ENCODE data around the gene GJA4.

Gene GJA4

DNA sequence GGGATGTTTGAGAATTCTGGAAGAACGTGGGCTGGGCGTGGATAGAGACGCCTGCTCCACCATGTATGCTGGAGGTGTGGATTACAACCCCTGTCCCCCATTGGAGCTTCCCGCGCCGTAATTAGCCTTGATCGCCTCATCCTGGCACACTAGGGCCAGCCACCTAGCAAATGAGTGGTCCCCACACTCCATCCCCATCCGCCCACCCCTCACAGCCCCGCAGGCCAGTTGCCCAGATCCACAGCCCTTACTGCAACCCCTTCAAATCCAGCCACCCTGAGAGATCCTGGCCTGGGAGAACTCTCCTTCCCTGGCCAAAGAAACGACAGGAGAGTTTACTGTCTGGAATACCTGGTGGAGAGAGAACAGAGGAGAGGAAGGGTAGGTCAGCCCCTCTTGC is 375 bp upstream of the GJA4 start:
- H3K4me3 ChIP-seq (ENCODE audit: low read depth, low read length): no peak overlapping the region
- DNase-seq (ENCODE audit: low read depth): no peak
- TF ChIP-seq, protein P1, sequence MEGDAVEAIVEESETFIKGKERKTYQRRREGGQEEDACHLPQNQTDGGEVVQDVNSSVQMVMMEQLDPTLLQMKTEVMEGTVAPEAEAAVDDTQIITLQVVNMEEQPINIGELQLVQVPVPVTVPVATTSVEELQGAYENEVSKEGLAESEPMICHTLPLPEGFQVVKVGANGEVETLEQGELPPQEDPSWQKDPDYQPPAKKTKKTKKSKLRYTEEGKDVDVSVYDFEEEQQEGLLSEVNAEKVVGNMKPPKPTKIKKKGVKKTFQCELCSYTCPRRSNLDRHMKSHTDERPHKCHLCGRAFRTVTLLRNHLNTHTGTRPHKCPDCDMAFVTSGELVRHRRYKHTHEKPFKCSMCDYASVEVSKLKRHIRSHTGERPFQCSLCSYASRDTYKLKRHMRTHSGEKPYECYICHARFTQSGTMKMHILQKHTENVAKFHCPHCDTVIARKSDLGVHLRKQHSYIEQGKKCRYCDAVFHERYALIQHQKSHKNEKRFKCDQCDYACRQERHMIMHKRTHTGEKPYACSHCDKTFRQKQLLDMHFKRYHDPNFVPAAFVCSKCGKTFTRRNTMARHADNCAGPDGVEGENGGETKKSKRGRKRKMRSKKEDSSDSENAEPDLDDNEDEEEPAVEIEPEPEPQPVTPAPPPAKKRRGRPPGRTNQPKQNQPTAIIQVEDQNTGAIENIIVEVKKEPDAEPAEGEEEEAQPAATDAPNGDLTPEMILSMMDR (conservative IDR thresholded peaks at IDR 0.05; ENCODE audit: low read depth, low read length): no peak

DNA sequence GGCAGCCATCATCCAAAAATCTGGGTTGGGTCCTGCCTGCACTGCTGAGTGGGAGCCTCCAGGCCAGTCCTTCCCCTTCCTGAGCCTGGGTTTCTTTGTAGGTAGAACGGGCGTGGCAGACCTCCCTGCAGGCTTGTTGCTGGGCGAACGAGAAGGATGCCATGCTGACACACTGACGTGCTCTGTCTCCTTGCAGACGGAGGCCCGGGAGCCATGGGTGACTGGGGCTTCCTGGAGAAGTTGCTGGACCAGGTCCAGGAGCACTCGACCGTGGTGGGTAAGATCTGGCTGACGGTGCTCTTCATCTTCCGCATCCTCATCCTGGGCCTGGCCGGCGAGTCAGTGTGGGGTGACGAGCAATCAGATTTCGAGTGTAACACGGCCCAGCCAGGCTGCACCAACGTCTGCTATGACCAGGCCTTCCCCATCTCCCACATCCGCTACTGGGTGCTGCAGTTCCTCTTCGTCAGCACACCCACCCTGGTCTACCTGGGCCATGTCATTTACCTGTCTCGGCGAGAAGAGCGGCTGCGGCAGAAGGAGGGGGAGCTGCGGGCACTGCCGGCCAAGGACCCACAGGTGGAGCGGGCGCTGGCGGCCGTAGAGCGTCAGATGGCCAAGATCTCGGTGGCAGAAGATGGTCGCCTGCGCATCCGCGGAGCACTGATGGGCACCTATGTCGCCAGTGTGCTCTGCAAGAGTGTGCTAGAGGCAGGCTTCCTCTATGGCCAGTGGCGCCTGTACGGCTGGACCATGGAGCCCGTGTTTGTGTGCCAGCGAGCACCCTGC is 1.4 kb downstream of the GJA4 start:
- no peak for DNase-seq (ENCODE audit: low read depth)
- TF ChIP-seq, protein P1 (conservative IDR thresholded peaks at IDR 0.05; ENCODE audit: low read depth, low read length): no peak
- no peak overlapping the region for H3K4me3 ChIP-seq (ENCODE audit: low read depth, low read length)

DNA sequence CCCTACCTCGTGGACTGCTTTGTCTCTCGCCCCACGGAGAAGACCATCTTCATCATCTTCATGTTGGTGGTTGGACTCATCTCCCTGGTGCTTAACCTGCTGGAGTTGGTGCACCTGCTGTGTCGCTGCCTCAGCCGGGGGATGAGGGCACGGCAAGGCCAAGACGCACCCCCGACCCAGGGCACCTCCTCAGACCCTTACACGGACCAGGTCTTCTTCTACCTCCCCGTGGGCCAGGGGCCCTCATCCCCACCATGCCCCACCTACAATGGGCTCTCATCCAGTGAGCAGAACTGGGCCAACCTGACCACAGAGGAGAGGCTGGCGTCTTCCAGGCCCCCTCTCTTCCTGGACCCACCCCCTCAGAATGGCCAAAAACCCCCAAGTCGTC is 2.0 kb downstream of the GJA4 start:
- TF ChIP-seq, protein P1 (conservative IDR thresholded peaks at IDR 0.05; ENCODE audit: low read depth, low read length): no peak
- DNase-seq (ENCODE audit: low read depth): no peak
- H3K4me3 ChIP-seq (ENCODE audit: low read depth, low read length): no peak overlapping the region

DNA sequence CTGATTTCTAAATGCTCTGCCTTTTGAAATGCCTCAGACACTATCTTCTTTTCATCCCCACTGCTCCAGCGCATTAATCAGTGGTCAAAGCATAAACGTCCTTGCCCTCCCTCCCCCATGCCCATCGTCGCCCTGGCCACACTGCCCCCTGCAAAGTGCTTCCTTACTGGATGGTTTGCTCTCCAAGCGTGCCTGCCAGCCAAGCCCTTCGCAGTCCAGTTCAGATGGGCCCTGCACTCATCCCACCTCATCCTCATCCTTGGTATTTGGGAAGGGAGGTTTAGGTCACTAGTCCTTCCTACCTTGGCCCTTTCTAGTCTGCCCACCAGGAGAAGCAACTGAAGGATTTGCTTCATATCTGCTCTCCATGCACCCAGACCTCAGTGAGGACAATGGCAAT is 3.1 kb downstream of the GJA4 start:
- H3K4me3 ChIP-seq (ENCODE audit: low read depth, low read length): no peak overlapping the region
- DNase-seq (ENCODE audit: low read depth): no peak
- TF ChIP-seq, protein P1 (conservative IDR thresholded peaks at IDR 0.05; ENCODE audit: low read depth, low read length): no peak

DNA sequence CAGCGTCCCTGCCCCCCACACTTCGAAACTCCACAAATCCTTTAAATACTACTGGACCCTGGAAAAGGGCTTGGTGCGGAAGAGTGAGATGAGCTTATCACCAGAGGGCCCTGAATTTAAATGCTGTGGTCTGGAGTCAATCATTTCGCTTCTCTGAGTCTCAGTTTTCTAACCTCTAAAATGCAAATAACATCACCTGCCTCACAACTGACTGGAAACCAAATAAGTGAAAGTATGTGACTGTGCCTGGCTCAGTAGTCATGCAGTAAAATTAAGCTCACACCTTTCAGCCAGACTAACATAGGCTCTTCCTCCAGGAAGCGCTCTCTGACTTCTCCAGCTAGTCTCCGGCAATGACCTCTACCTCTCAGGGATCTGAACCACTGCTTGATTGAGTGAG is 4.2 kb downstream of the GJA4 start:
- no peak overlapping the region for H3K4me3 ChIP-seq (ENCODE audit: low read depth, low read length)
- DNase-seq (ENCODE audit: low read depth): no peak
- TF ChIP-seq, protein P1 (conservative IDR thresholded peaks at IDR 0.05; ENCODE audit: low read depth, low read length): no peak

DNA sequence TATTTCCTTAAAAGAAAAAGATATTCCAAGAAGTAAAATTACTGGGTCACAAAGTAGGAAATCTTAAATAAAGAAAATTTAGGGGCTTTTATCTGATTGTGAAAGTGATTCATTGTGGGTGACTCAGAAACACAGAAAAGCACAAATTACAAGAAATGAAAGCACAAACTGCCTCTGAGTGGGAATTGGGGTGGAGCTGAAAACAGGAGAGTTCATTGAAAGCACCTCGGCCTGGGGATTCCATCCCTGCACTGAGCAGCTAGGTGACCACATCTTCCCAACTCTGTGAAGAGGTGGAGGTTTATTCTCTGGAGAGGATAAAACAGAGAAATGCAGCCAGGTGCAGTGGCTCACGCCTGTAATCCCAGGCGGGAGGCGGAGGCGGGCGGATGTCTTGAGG is 7.4 kb downstream of the GJA4 start:
- DNase-seq (ENCODE audit: low read depth): peak; percentile 40
- H3K4me3 ChIP-seq (ENCODE audit: low read depth, low read length): no peak overlapping the region
- TF ChIP-seq, protein P1 (conservative IDR thresholded peaks at IDR 0.05; ENCODE audit: low read depth, low read length): no peak

DNA sequence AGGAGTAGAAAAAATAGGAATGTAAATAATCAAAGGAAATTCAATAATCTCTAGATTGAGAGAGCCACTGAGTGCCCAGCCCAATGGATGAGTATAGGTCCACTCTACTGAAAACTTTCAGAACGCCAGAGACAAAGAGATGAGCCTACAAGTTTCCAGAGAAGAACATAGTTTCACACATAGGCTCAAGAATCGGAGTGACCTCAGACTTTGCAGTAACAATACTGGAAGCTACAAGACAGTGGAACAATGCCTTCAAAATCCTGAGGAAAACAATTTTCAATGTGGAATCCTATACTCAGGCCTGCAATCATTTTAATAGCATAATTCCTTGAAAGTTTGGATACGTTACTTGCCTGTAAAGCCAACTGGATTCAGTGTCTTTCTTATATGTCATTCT is 11.0 kb downstream of the GJA4 start:
- TF ChIP-seq, protein P1 (conservative IDR thresholded peaks at IDR 0.05; ENCODE audit: low read depth, low read length): no peak
- no peak for DNase-seq (ENCODE audit: low read depth)
- H3K4me3 ChIP-seq (ENCODE audit: low read depth, low read length): no peak overlapping the region
